VCaP (cell line): ENCODE data around the gene IGLL1.
A peak's percentile ranks its signal among the peaks of the same experiment; 100 is the strongest.

Experiments
- H3K27ac ChIP-seq: fragments of 450-650 bp; 2 replicates; pipeline ENCODE4 v1.5.1; 2017
- CTCF ChIP-seq: fragments of 450-650 bp; conservative IDR thresholded peaks from 2 replicates; pipeline ENCODE4 v1.5.1; 2017; ENCODE audit warnings: mild to moderate bottlenecking, moderate library complexity

IGLL1 gene

GRCh38 chr22:23544852-23545251, 35.2 kb downstream of the IGLL1 start:
- TF ChIP-seq CTCF = no peak
- H3K27ac ChIP-seq = peak overlapping the region; percentile 39; the same call in 1 of the 2 replicates

- H3K27ac ChIP-seq = peak overlapping the region; percentile 39
These were observed 36.5 kb downstream of the IGLL1 start for GRCh38 chr22:23543506-23544000.

GRCh38 chr22:23542933-23543332, 37.2 kb downstream of the IGLL1 start:
- TF ChIP-seq CTCF = no peak
- H3K27ac ChIP-seq = peak overlapping the region; percentile 39

- H3K27ac ChIP-seq = peak overlapping the region; percentile 39
These were observed 37.7 kb downstream of the IGLL1 start for GRCh38 chr22:23542391-23542790.

GRCh38 chr22:23541849-23542281, 38.2 kb downstream of the IGLL1 start:
- peak overlapping the region; percentile 39 for H3K27ac ChIP-seq
- TF ChIP-seq CTCF = peak; percentile 71

- H3K27ac ChIP-seq = peak overlapping the region; percentile 39
These were observed 39.3 kb downstream of the IGLL1 start for GRCh38 chr22:23540837-23541236.

- peak overlapping the region; percentile 100 for H3K27ac ChIP-seq
These were observed 40.3 kb downstream of the IGLL1 start for GRCh38 chr22:23539839-23540198.

GRCh38 chr22:23539135-23539838, 40.8 kb downstream of the IGLL1 start:
- peak; percentile 96 for TF ChIP-seq CTCF
- H3K27ac ChIP-seq = peak overlapping the region; percentile 100

- H3K27ac ChIP-seq = peak overlapping the region; percentile 100
These were observed 41.4 kb downstream of the IGLL1 start for GRCh38 chr22:23538696-23539030.

- peak overlapping the region; percentile 100 for H3K27ac ChIP-seq
These were observed 42.0 kb downstream of the IGLL1 start for GRCh38 chr22:23537830-23538695.

- no peak for TF ChIP-seq CTCF
- peak overlapping the region; percentile 100 for H3K27ac ChIP-seq
These were observed 42.7 kb downstream of the IGLL1 start for GRCh38 chr22:23537416-23537815.
